Hepatocyte (in vitro differentiated cells): ENCODE results near the gene POLR3B.

Experiments
- EZH2 ChIP-seq: fragments of 200-600 bp; sonication (generic); IDR thresholded peaks from 2 replicates; pipeline ENCODE4 v1.6.1; 2016; ENCODE audit warnings: antibody characterized with exemption, mild to moderate bottlenecking, borderline replicate concordance
- EZH2phosphoT487 ChIP-seq: fragments of 200-600 bp; sonication (generic); IDR thresholded peaks from one replicate; pipeline ENCODE4 v1.6.1; 2018; ENCODE audit warnings: antibody characterized with exemption, mild to moderate bottlenecking, low read depth, moderate library complexity; ENCODE audit not compliant: unreplicated experiment, severe bottlenecking
- TF ChIP-seq, protein P1 (sequence below): fragments of 200-600 bp; sonication (generic); IDR thresholded peaks from 2 replicates; pipeline ENCODE4 v1.5.1; 2016; ENCODE audit warnings: antibody characterized with exemption, mild to moderate bottlenecking; ENCODE audit not compliant: poor library complexity

DNA sequence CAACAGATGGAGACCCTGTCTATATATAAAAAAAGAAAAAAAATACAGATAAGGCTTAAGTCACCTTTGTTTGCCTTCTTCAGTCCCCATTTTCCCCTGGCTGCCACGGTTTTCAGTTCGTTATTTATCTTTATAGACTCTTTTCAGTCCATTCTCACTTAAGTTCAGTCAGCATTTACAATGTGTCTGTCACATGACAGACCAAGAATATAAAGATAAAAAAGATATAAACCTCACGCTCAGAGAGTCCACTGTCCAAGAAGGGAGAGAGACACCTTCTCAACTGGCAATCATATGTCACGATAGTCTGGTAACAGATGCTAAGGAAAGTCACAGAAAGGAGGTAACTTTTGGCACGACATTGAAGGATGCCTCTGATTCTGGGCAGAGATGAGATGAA, 13.4 kb upstream of the POLR3B start:
- TF ChIP-seq EZH2phosphoT487 (no peak), EZH2 (no peak)
- TF ChIP-seq, protein P1, sequence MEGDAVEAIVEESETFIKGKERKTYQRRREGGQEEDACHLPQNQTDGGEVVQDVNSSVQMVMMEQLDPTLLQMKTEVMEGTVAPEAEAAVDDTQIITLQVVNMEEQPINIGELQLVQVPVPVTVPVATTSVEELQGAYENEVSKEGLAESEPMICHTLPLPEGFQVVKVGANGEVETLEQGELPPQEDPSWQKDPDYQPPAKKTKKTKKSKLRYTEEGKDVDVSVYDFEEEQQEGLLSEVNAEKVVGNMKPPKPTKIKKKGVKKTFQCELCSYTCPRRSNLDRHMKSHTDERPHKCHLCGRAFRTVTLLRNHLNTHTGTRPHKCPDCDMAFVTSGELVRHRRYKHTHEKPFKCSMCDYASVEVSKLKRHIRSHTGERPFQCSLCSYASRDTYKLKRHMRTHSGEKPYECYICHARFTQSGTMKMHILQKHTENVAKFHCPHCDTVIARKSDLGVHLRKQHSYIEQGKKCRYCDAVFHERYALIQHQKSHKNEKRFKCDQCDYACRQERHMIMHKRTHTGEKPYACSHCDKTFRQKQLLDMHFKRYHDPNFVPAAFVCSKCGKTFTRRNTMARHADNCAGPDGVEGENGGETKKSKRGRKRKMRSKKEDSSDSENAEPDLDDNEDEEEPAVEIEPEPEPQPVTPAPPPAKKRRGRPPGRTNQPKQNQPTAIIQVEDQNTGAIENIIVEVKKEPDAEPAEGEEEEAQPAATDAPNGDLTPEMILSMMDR, result no peak
